GM18526 (cell line): Measurements from ENCODE around the gene ARHGAP20.

Experiments used
- POLR2A ChIP-seq: IDR thresholded peaks from 3 replicates; pipeline ENCODE4 v1.6.1; 2011; ENCODE audit not compliant: insufficient read length; ENCODE audit errors: extremely low read depth

ARHGAP20 gene

DNA sequence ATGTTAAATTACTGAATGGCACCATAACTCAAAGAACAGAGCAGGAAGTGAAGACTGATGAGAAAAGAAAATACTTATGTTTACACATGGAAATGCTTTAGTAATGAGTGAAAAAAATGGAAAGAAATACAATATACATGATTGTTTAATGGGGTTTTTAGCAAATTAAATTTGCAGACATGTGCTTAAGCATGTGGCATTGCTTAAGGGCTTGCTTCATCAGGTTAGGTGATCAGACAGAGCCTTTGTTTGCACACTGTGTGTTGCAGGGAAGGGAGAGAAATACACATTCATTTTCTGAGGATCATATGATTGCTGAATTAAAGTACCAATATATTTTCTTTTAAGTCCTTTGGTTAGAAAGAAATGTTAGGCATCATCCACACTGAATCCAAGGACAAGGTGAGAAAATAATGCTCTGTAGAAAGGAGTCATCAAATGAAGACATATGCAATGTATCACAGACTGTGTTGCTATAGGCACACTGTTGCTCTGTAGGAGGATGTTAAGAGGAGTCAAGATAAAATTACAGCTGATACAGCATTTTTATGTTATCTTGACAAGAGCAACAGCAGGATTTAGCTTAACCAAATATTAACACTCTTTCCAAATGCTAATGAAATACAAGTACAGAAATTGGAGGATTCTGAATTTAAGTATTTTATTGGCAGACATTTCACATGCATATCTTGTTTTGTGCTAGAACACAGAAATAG, 23.4 kb upstream of the ARHGAP20 start:
- no peak for TF ChIP-seq POLR2A

GRCh38 chr11:110734790-110735189, 22.6 kb upstream of the ARHGAP20 start:
- TF ChIP-seq POLR2A: no peak

DNA sequence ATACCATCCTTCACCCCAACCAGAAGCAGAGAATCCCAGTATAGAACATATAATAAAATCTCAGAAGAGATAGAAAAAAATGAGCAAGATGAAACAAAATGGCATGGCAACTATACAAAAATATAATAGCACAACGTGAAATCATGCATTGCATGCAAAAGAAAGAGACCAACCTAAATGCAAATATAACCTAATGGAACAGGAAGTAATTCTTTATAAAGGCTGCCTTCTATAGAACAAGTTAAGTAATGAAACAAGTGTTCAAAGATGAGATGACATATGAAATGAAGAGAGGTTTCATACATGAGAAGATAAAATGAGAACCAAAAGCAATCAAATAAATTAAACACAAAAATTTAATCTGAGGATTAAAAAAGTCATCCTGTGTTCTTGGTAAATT, 18.5 kb upstream of the ARHGAP20 start:
- TF ChIP-seq POLR2A: no peak

DNA sequence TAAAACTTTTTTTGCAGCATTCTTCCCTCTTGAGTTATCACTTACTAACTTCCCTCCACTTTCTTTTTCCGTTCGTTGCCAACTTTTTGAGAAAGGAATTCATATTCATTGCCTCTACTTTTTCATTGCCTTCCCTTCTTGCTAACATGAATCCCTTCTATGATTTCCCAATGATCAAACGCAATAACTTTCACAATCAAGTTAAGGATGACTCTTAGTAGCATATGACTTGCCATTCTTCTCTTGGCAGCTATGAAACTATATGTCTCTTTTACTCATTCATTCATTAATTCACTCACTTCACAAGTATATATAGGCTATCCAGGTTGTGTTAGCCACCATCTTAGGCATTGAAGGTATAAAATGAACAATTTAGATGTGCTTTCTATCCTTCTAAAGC, 16.6 kb upstream of the ARHGAP20 start:
- no peak for TF ChIP-seq POLR2A

DNA sequence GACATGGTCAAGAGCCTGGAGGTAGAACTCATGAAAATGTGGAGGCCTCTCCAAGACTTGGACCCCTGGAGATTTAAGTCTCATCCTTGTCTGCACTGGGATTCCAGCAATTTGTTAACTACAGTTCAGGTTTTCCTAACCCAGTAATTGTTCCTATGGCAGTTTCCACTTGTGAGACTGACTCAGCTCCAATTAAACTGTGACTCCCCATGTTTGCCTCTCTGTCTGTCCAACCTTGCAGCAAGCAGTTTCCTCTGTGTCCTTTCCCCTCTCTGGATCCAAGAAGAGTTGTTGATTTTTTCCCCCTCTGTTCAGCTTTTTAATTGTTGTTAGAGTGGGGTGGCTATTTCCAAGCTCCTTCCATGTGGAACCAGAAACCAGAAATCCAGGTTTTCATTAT, 16.2 kb upstream of the ARHGAP20 start:
- TF ChIP-seq POLR2A: no peak

DNA sequence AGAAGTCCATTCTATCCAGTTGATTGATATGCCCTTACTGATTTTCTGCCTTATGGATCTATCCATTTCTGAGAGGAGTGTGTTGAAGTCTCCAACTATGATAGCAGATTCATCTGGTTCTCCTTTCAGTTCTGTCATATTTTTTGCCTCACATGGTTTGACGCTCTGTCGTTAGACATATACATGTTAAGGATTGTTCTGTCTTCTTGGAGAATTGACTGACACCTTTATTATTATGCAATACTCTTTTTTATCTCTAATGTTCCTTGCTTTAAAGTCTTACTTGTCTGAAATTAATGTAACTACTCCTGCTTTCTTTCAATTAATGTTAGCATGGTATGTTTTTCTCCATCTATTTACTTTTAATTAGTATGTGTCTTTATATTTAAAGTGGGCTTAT, 12.1 kb upstream of the ARHGAP20 start:
- no peak for TF ChIP-seq POLR2A

- no peak for TF ChIP-seq POLR2A
These were observed 8.4 kb upstream of the ARHGAP20 start for GRCh38 chr11:110720431-110721275.

- TF ChIP-seq POLR2A: no peak
These were observed 4.1 kb upstream of the ARHGAP20 start for GRCh38 chr11:110716361-110716760.

DNA sequence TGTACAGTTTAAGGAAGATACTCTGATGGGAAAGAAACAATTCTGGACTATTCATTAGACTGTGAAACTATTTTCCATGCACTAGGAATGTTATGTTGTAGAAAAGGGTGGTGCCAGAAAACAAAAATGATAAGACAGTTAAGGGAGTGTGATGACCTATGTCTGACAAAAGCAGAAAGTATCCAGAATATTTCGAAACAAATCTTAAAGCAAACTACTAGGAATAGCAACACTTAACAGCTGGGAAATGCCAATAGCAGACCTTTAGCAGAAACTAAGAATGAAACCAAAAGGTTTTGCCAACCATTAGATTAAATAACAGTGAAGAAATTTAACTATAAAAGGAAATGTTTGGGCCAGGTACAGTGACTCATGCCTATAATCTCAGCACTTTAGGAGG, 3.3 kb upstream of the ARHGAP20 start:
- no peak for TF ChIP-seq POLR2A

DNA sequence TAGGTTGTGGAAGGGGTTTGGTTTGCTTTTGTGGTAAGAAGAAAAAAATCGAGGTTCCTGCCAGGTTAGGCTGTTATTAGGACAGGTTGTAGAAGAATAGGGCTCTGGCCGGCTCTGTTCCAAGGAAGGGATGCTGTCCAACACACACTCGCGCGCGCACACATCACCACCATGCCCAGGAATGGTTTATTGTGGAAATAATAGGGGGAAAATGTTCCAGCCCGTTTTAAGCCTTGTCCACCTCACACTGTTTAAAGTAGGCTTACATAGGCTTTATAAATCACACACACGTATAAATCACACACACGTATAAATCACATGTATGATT, 1.2 kb upstream of the ARHGAP20 start:
- TF ChIP-seq POLR2A: no peak

- TF ChIP-seq POLR2A: no peak
These were observed 617 bp upstream of the ARHGAP20 start for GRCh38 chr11:110712659-110713448.

DNA sequence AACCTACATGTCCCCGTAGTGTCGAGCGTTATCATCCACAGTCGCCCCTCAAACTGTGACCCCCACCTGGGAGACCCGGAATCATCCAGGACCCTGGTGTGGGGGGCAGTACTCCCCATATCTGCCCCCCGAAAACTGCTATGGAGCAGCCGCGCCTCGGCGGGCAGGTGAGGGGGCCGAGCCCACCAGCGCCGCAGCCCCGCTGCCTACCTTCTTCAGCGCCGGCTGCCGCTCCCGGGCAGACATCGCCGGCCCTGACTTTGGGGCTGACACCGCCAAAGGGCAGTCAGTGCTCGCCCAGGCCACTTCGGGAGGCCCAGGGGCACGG, 825 bp downstream of the ARHGAP20 start:
- no peak for TF ChIP-seq POLR2A

- no peak for TF ChIP-seq POLR2A
These were observed 1.4 kb downstream of the ARHGAP20 start for GRCh38 chr11:110710628-110711381.

DNA sequence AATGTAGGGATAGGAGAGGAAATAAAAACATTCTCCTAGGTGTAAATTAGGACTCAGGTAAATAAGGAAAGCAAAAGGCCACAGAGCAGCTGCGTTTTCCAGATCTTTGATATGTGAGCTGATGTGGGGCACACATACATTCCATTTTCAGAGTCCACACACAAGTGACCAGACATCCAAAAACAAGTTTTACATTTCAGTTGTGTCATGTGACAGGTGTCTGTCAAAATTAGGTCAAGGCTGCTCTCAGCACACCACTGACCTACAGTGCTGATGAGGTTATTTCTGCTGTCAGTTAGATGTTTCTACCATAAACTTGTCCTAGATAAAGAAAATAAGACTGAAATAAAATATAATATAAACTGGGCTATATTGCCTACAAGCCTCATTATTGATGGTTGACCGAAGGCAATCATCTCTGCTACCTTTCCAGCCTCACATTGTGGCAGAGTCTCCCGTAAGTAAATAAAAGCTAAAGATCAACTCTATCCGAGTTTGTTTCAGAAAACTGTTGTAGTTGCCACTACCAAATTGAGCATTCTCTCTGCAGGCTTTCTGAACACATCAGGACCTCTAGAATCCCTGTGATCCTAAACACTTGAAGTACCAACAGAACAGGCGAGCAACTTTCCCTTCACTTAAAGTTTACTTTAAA, 7.9 kb downstream of the ARHGAP20 start:
- TF ChIP-seq POLR2A: no peak

GRCh38 chr11:110691926-110692325, 20.3 kb downstream of the ARHGAP20 start:
- no peak for TF ChIP-seq POLR2A

DNA sequence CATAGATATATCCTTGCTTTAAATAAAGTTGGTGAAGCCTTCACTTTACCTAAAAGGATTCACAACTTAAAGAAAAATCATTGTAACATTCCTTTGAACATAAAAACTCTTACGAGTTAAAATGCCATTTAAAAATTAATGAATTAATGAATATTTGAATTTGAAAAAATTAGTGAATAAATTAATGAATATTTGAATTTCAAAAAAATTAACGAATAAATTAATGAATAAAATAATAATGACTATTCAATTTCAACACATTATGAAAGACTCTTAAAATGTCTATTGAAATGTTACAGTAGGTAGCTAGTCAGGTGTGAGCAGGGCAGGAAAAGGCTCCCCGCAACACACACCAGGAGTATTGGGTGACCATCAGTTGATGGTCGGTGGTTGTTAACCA, 22.9 kb downstream of the ARHGAP20 start:
- TF ChIP-seq POLR2A: no peak
